Measurements from ENCODE around the gene UQCRC1. TPM values are rescaled to one million over a fixed set of nuclear protein-coding genes. Genes with fewer than 3 reads are reported as not detected.

The UQCRC1 gene
- total and polyA plus RNA-seq, 3 experiments from 2014 or later = 172 to 245 (median 244) TPM

DNA sequence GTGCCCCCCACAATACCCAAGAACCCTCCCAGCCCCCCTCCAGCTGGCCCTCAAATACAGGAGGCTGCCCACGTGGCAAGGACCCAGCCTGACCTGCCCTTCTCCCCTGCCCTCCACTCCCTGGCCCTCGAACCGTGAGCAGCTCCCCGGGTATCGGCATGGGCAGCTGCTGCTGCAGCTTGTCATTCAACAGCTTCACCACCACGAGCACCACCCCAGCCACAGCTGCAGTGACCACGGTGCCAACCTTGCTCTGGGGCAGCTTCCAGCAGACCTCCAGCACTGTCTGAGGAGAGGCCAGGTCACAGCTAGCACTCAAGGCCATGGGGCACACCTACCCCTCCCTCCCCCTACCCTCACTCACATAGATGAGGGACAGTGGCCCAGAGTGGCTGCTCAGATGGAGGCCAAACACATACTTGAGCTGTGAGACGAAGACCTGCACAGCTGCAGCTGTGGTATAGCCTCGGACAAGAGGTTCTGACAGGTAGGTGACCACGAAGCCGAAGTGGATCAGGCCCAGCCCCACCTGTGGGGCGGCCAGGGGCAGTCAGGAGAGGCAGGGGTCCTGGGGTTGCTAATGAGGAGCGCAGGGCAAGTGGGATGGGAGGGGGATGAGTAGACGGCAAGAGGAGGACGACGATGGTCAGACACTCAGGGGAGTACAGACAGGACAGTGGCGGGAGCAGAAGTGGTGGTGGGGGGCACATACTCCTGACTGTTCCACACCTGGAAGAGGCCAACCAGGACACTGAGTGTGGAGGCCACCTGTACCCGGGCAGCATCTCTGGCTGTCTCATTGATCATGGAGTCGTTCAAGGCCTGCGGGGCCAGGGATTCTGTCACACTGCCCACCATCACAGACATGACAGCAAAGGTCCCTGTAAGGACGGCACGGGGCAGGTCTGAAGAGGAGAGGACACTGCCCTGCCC is 22.3 kb upstream of the UQCRC1 start:
- peaks cover 3 to 50% (median 8%) of the 10 kb centered on the region in 3 donors for H3K36me3 Mint-ChIP-seq
- H3K4me1 ChIP-seq (ENCODE audit: insufficient read depth, low read length) = peaks cover 18% of the 10 kb centered on the region
- no peak for DNase-seq
- no peaks in the 10 kb centered on the region for H3K27me3 Mint-ChIP-seq
- H3K4me3 Mint-ChIP-seq = peak overlapping the region in 1 of 7 donors; percentile 35
- peak overlapping the region in 1 of 8 donors; percentile 9 for H3K27ac Mint-ChIP-seq
- peaks cover 11 to 25% (median 15%) of the 10 kb centered on the region in 3 donors for H3K4me1 Mint-ChIP-seq
- H3K27me3 ChIP-seq (ENCODE audit: insufficient read depth, low read length, poor library complexity, severe bottlenecking) = no peaks in the 10 kb centered on the region
- H3K9me3 Mint-ChIP-seq = no peaks in the 10 kb centered on the region
- H3K27ac ChIP-seq (ENCODE audit: low read depth, low read length) = no peak overlapping the region
- H3K4me3 ChIP-seq (ENCODE audit: low read length) = no peak overlapping the region
- ChIA-PET POLR2A (interaction anchor here (0.6 kb wide), 1 partner anchor 280 kb away, joined by 4 read pairs; no protein-coding TSS in a partner anchor), CTCF (no interaction called here)
- H3K36me3 ChIP-seq (ENCODE audit: insufficient read depth, low read length) = no peaks in the 10 kb centered on the region
- H3K9me3 ChIP-seq (ENCODE audit: low read length) = no peaks in the 10 kb centered on the region

DNA sequence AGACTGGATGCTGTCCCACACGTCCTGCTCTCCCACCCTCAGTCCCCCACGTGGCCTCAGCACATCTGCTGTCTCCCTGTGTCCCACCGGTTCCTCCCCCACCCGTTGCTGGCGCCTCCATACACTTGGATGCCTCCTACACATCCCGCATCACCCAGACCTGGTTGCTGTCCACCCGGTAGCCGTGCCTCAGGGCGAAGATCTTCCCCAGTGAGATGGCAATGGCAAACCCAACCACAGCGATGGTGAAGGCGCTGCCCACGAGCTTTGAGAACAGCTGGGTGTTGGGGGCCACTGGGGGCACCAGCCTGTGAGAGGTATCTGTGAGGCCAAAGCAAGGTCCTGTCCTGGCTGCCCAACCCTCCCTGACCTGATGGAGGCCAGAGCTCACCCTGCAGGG is 21.4 kb upstream of the UQCRC1 start:
- peaks cover 9 to 19% (median 11%) of the 10 kb centered on the region in 3 donors for H3K4me1 Mint-ChIP-seq
- peaks cover 4 to 59% (median 8%) of the 10 kb centered on the region in 3 donors for H3K36me3 Mint-ChIP-seq
- Histone ChIP-seq H3K9me3 (ENCODE audit: low read length) (no peaks in the 10 kb centered on the region), H3K36me3 (ENCODE audit: insufficient read depth, low read length) (no peaks in the 10 kb centered on the region), H3K27ac (ENCODE audit: low read depth, low read length) (no peak overlapping the region), H3K27me3 (ENCODE audit: insufficient read depth, low read length, poor library complexity, severe bottlenecking) (no peaks in the 10 kb centered on the region), H3K4me1 (ENCODE audit: insufficient read depth, low read length) (peaks cover 11% of the 10 kb centered on the region), H3K4me3 (ENCODE audit: low read length) (no peak overlapping the region)
- H3K9me3 Mint-ChIP-seq = no peaks in the 10 kb centered on the region
- no peaks in the 10 kb centered on the region for H3K27me3 Mint-ChIP-seq
- H3K4me3 Mint-ChIP-seq = no peak overlapping the region
- H3K27ac Mint-ChIP-seq = no peak overlapping the region
- DNase-seq = no peak
- ChIA-PET POLR2A (interaction anchor here (0.6 kb wide), 2 partner anchors 281 to 401 kb away, joined by 4 to 6 read pairs; no protein-coding TSS in a partner anchor), CTCF (no interaction called here)

- H3K4me3 ChIP-seq (ENCODE audit: low read length) = no peak overlapping the region
- H3K27me3 Mint-ChIP-seq = no peaks in the 10 kb centered on the region
- no peaks in the 10 kb centered on the region for H3K27me3 ChIP-seq (ENCODE audit: insufficient read depth, low read length, poor library complexity, severe bottlenecking)
- peaks cover 4 to 61% (median 8%) of the 10 kb centered on the region in 3 donors for H3K36me3 Mint-ChIP-seq
- no peaks in the 10 kb centered on the region for H3K9me3 Mint-ChIP-seq
- ChIA-PET POLR2A (no interaction called here), CTCF (no interaction called here)
- no peak overlapping the region for H3K27ac ChIP-seq (ENCODE audit: low read depth, low read length)
- H3K27ac Mint-ChIP-seq = no peak overlapping the region
- H3K4me3 Mint-ChIP-seq = peak overlapping the region in 1 of 7 donors; percentile 30
- H3K4me1 Mint-ChIP-seq = peaks cover 8 to 18% (median 10%) of the 10 kb centered on the region in 3 donors
- peaks cover 9% of the 10 kb centered on the region for H3K4me1 ChIP-seq (ENCODE audit: insufficient read depth, low read length)
- no peaks in the 10 kb centered on the region for H3K36me3 ChIP-seq (ENCODE audit: insufficient read depth, low read length)
- no peak for DNase-seq
- H3K9me3 ChIP-seq (ENCODE audit: low read length) = no peaks in the 10 kb centered on the region
Measured at GRCh38 chr3:48630407-48630806, 21.0 kb upstream of the UQCRC1 start.

DNA sequence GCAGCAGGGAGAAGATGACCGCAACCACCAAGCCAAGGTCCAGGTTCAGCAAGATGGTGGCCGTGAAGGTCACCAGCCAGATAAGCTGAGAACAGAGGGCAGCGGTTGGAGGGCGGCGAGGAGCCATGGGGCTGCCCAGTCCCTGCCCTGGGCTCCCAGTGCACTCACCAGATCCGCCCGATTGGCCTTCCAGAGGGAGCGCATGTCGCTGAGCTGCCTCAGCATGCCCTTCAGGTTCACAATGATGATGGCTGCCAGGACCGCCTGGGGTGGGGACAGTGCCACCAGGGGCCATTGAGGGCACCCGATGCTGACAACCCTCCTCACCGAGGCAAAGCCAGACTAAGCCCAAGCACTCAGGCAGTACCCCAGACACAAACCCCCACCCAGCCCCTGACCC is 20.4 kb upstream of the UQCRC1 start:
- Histone ChIP-seq H3K4me3 (ENCODE audit: low read length) (no peak overlapping the region), H3K27me3 (ENCODE audit: insufficient read depth, low read length, poor library complexity, severe bottlenecking) (no peaks in the 10 kb centered on the region), H3K27ac (ENCODE audit: low read depth, low read length) (no peak overlapping the region), H3K4me1 (ENCODE audit: insufficient read depth, low read length) (peaks cover 9% of the 10 kb centered on the region), H3K9me3 (ENCODE audit: low read length) (no peaks in the 10 kb centered on the region), H3K36me3 (ENCODE audit: insufficient read depth, low read length) (no peaks in the 10 kb centered on the region)
- no peak for DNase-seq
- H3K4me1 Mint-ChIP-seq = peaks cover 10 to 18% (median 11%) of the 10 kb centered on the region in 3 donors
- POLR2A ChIA-PET = no interaction called here
- no peaks in the 10 kb centered on the region for H3K9me3 Mint-ChIP-seq
- H3K27ac Mint-ChIP-seq = no peak overlapping the region
- H3K36me3 Mint-ChIP-seq = peaks cover 4 to 60% (median 8%) of the 10 kb centered on the region in 3 donors
- peaks cover 0 to under 1% of the 10 kb centered on the region in 2 donors for H3K27me3 Mint-ChIP-seq
- H3K4me3 Mint-ChIP-seq = peak overlapping the region in 1 of 7 donors; percentile 30
- CTCF ChIA-PET = no interaction called here

GRCh38 chr3:48628277-48629017 is 19.0 kb upstream of the UQCRC1 start:
- no peaks in the 10 kb centered on the region for H3K9me3 Mint-ChIP-seq

GRCh38 chr3:48625600-48625999 is 16.2 kb upstream of the UQCRC1 start:
- Histone ChIP-seq H3K4me3 (ENCODE audit: low read length) (no peak overlapping the region), H3K27me3 (ENCODE audit: insufficient read depth, low read length, poor library complexity, severe bottlenecking) (no peaks in the 10 kb centered on the region), H3K9me3 (ENCODE audit: low read length) (no peaks in the 10 kb centered on the region), H3K4me1 (ENCODE audit: insufficient read depth, low read length) (no peaks in the 10 kb centered on the region), H3K27ac (ENCODE audit: low read depth, low read length) (no peak overlapping the region), H3K36me3 (ENCODE audit: insufficient read depth, low read length) (no peaks in the 10 kb centered on the region)
- H3K36me3 Mint-ChIP-seq = peaks cover 4 to 46% (median 7%) of the 10 kb centered on the region in 3 donors
- peaks cover 6 to 11% (median 9%) of the 10 kb centered on the region in 3 donors for H3K4me1 Mint-ChIP-seq
- H3K27ac Mint-ChIP-seq = peak overlapping the region in 1 of 8 donors; percentile 67
- CTCF ChIA-PET = interaction anchor here (0.9 kb wide), 1 partner anchor 15 kb away, joined by 3 read pairs; no protein-coding TSS in a partner anchor
- H3K4me3 Mint-ChIP-seq = no peak overlapping the region
- no peaks in the 10 kb centered on the region for H3K9me3 Mint-ChIP-seq
- POLR2A ChIA-PET = interaction anchor here (1.3 kb wide), 1 partner anchor 10 kb away, joined by 3 read pairs; the partner anchor contains the start of gene SLC26A6
- no peak for DNase-seq
- H3K27me3 Mint-ChIP-seq = peaks cover 0 to 2% of the 10 kb centered on the region in 2 donors

More at GRCh38 chr3:48628277-48629017, 19.0 kb upstream of the UQCRC1 start:
- Histone ChIP-seq H3K4me3 (ENCODE audit: low read length) (no peak overlapping the region), H3K27ac (ENCODE audit: low read depth, low read length) (no peak overlapping the region), H3K4me1 (ENCODE audit: insufficient read depth, low read length) (no peaks in the 10 kb centered on the region), H3K36me3 (ENCODE audit: insufficient read depth, low read length) (no peaks in the 10 kb centered on the region), H3K9me3 (ENCODE audit: low read length) (no peaks in the 10 kb centered on the region), H3K27me3 (ENCODE audit: insufficient read depth, low read length, poor library complexity, severe bottlenecking) (no peaks in the 10 kb centered on the region)
- no peak for DNase-seq
- POLR2A ChIA-PET = no interaction called here
- H3K27me3 Mint-ChIP-seq = peaks cover 0 to 2% of the 10 kb centered on the region in 2 donors
- no peak overlapping the region for H3K27ac Mint-ChIP-seq
- H3K36me3 Mint-ChIP-seq = peaks cover 4 to 59% (median 8%) of the 10 kb centered on the region in 3 donors
- peak overlapping the region in 1 of 7 donors; percentile 15 for H3K4me3 Mint-ChIP-seq
- CTCF ChIA-PET = no interaction called here
- peaks cover 8 to 14% (median 11%) of the 10 kb centered on the region in 3 donors for H3K4me1 Mint-ChIP-seq

- ChIA-PET POLR2A (interaction anchor here (1.3 kb wide), 1 partner anchor 11 kb away, joined by 3 read pairs; the partner anchor contains the start of gene SLC26A6), CTCF (interaction anchor here (0.9 to 1.5 kb wide), 2 partner anchors 14 to 76 kb away, joined by 3 to 4 read pairs; no protein-coding TSS in a partner anchor)
- Mint-ChIP-seq H3K9me3 (no peaks in the 10 kb centered on the region), H3K4me1 (peaks cover 6 to 11% (median 9%) of the 10 kb centered on the region in 3 donors), H3K27ac (peak overlapping the region in 2 of 8 donors; percentile 71 to 75), H3K4me3 (no peak overlapping the region), H3K36me3 (peaks cover 4 to 41% (median 7%) of the 10 kb centered on the region in 3 donors), H3K27me3 (peaks cover 0 to 2% of the 10 kb centered on the region in 2 donors)
- DNase-seq = no peak
- Histone ChIP-seq H3K27ac (ENCODE audit: low read depth, low read length) (no peak overlapping the region), H3K27me3 (ENCODE audit: insufficient read depth, low read length, poor library complexity, severe bottlenecking) (no peaks in the 10 kb centered on the region), H3K36me3 (ENCODE audit: insufficient read depth, low read length) (no peaks in the 10 kb centered on the region), H3K4me3 (ENCODE audit: low read length) (no peak overlapping the region), H3K9me3 (ENCODE audit: low read length) (no peaks in the 10 kb centered on the region), H3K4me1 (ENCODE audit: insufficient read depth, low read length) (no peaks in the 10 kb centered on the region)
Measured at GRCh38 chr3:48624767-48625166, 15.3 kb upstream of the UQCRC1 start.

Data from CD8-positive, alpha-beta memory T cell (primary cell).